HL-60 (cell line): Measurements from ENCODE around the gene PSMG3.

Source experiments
- DNase-seq, 2 experiments: peaks; one replicate each; pipeline ENCODE4 v3.0.0-alpha.2; 2010 to 2020; ENCODE audit warnings: low read depth in 1 of 2, low spot score in 1 of 2
- H3K27ac ChIP-seq: fragments of 250-450 bp; sonication (Bioruptor Pico); replicated peaks from 2 replicates; pipeline ENCODE4 v1.5.1; 2020; ENCODE audit warnings: mild to moderate bottlenecking, moderate library complexity
- H3K27me3 ChIP-seq: fragments of 250-450 bp; sonication (Bioruptor Pico); 2 replicates; pipeline ENCODE4 v1.5.1; 2021; ENCODE audit warnings: mild to moderate bottlenecking, moderate library complexity; ENCODE audit not compliant: insufficient read depth, poor library complexity, severe bottlenecking
- H3K4me3 ChIP-seq: replicated peaks from 2 replicates; pipeline ENCODE4 v1.5.1; 2011; ENCODE audit warnings: mild to moderate bottlenecking, control low read depth, low read length; ENCODE audit not compliant: insufficient read depth
- GABPA ChIP-seq: IDR thresholded peaks from 2 replicates; pipeline ENCODE4 v1.6.1; 2012; ENCODE audit warnings: low read depth
- POLR2AphosphoS5 ChIP-seq: IDR thresholded peaks from 2 replicates; pipeline ENCODE4 v1.6.1; 2012; ENCODE audit warnings: low read depth
- SPI1 ChIP-seq: IDR thresholded peaks from 2 replicates; pipeline ENCODE4 v1.6.1; 2012; ENCODE audit warnings: low read depth, mild to moderate bottlenecking, borderline replicate concordance
- TF ChIP-seq, protein P1 (sequence below): IDR thresholded peaks from 2 replicates; pipeline ENCODE4 v1.6.1; 2012; ENCODE audit warnings: low read depth; ENCODE audit not compliant: insufficient replicate concordance
- TF ChIP-seq, protein P2 (sequence below): IDR thresholded peaks from one replicate; pipeline ENCODE4 v1.5.1; 2011; ENCODE audit warnings: low read length, control low read depth, inconsistent platforms; ENCODE audit not compliant: insufficient read depth

PSMG3 gene

DNA sequence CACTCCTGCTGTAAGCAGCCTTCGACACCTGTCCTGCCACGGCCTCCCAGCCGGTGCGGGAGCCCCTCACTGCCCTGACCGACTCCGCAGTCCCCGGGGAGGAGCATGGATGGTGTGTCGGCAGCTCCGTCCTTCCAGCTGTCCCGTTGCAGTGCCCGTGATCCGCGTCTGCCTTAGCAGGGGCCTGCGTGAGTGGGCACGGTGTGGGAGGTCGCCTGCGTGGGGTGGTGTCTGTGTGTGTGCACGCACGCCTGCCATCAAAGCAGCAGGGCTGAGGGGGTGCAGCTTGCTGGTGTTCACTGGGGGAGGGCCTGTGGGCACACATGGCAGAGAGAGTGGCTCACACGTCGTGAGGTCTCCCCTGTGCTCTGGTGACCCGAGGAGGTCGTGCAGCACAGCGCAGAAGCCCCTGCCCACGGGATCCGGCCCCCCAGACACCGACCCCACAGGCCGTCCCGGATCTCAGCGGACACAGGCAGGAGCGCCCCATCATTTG lies 29.0 kb downstream of the PSMG3 start:
- Histone ChIP-seq H3K27ac (no peak overlapping the region), H3K4me3 (no peak overlapping the region), H3K27me3 (no peaks in the 10 kb centered on the region)
- TF ChIP-seq, protein P1, sequence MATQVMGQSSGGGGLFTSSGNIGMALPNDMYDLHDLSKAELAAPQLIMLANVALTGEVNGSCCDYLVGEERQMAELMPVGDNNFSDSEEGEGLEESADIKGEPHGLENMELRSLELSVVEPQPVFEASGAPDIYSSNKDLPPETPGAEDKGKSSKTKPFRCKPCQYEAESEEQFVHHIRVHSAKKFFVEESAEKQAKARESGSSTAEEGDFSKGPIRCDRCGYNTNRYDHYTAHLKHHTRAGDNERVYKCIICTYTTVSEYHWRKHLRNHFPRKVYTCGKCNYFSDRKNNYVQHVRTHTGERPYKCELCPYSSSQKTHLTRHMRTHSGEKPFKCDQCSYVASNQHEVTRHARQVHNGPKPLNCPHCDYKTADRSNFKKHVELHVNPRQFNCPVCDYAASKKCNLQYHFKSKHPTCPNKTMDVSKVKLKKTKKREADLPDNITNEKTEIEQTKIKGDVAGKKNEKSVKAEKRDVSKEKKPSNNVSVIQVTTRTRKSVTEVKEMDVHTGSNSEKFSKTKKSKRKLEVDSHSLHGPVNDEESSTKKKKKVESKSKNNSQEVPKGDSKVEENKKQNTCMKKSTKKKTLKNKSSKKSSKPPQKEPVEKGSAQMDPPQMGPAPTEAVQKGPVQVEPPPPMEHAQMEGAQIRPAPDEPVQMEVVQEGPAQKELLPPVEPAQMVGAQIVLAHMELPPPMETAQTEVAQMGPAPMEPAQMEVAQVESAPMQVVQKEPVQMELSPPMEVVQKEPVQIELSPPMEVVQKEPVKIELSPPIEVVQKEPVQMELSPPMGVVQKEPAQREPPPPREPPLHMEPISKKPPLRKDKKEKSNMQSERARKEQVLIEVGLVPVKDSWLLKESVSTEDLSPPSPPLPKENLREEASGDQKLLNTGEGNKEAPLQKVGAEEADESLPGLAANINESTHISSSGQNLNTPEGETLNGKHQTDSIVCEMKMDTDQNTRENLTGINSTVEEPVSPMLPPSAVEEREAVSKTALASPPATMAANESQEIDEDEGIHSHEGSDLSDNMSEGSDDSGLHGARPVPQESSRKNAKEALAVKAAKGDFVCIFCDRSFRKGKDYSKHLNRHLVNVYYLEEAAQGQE = no peak
- TF ChIP-seq, protein P2, sequence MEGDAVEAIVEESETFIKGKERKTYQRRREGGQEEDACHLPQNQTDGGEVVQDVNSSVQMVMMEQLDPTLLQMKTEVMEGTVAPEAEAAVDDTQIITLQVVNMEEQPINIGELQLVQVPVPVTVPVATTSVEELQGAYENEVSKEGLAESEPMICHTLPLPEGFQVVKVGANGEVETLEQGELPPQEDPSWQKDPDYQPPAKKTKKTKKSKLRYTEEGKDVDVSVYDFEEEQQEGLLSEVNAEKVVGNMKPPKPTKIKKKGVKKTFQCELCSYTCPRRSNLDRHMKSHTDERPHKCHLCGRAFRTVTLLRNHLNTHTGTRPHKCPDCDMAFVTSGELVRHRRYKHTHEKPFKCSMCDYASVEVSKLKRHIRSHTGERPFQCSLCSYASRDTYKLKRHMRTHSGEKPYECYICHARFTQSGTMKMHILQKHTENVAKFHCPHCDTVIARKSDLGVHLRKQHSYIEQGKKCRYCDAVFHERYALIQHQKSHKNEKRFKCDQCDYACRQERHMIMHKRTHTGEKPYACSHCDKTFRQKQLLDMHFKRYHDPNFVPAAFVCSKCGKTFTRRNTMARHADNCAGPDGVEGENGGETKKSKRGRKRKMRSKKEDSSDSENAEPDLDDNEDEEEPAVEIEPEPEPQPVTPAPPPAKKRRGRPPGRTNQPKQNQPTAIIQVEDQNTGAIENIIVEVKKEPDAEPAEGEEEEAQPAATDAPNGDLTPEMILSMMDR = no peak
- TF ChIP-seq POLR2AphosphoS5 = peak; percentile 19; the same call in 1 of the 2 replicates
- no peak for TF ChIP-seq SPI1
- TF ChIP-seq GABPA = no peak
- no peak for DNase-seq

DNA sequence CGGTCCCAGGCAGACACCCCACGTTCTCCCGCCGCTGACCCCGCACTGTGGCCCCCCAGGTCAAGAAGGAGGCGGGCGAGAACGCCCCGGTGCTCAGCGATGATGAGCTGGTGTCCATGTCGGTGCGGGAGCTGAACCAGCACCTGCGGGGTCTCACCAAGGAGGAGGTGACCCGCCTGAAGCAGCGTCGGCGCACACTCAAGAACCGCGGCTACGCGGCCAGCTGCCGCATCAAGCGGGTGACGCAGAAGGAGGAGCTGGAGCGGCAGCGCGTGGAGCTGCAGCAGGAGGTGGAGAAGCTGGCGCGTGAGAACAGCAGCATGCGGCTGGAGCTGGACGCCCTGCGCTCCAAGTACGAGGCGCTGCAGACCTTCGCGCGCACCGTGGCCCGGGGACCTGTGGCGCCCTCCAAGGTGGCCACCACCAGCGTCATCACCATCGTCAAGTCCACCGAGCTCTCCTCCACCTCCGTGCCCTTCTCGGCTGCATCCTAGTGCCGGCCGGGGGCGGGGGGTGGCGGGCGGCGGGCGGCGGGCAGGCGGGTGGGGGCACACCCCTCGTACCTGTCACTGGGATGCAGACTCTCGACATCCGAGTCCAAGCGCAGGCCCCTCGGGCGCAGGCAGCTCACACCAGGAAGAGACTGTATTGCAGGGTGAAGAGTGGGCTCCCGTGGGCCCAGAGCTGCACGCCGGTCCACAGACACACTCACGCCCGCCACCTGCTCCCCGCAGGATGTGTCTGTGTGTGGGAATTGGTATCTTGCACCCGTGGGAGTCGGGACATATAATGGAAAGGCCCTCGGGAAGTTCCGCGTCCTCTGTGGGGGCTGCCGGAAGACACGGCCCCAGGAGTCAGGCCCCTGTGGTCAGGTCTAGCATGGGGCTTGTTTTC lies 29.7 kb downstream of the PSMG3 start:
- Histone ChIP-seq H3K27me3 (no peaks in the 10 kb centered on the region), H3K4me3 (no peak overlapping the region)
- DNase-seq = no peak

DNA sequence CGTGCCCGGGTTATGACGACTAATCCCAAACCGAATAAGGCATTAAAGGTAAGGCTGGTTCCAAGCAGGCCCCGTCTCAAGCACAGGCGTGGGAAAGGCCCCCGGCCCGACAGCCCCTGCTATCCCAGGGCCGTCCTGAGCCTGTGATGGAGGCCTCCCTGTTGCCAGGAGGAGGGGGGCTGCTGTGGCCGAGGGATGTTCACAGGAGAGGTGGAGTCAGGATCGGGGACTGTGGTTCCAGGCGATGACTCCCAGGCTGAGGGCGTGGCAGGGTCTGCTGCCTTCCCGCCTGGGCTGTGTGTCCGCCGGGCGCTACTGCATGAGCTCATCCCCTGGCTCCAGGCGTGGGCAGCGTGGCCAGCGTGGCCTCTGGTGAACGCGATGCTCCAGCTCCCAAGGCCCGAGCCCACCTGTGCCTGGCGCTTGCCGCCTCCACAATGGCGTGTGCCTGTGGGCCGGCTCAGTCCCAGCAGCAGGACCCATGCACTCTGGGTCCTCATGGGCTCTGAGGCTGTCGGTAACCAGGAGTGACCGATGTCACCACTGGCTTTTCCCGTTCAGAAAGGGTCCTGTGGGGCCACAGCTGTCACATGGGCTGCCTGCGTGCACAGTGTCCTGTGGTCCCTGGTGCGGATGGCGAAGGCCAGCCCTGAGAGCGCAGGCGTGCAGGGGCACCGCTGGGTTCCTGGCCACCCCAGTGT lies 30.5 kb downstream of the PSMG3 start:
- no peaks in the 10 kb centered on the region for H3K27me3 ChIP-seq
- TF ChIP-seq POLR2AphosphoS5 (no peak), SPI1 (no peak), GABPA (no peak)
- TF ChIP-seq, protein P2 = no peak
- TF ChIP-seq, protein P1 = no peak
- no peak overlapping the region for H3K27ac ChIP-seq
- no peak overlapping the region for H3K4me3 ChIP-seq
- no peak for DNase-seq

More for the DNA sequence above, 29.7 kb downstream of the PSMG3 start:
- H3K27ac ChIP-seq = no peak overlapping the region
- TF ChIP-seq SPI1 = no peak
- no peak for TF ChIP-seq POLR2AphosphoS5
- TF ChIP-seq, protein P2 = no peak
- no peak for TF ChIP-seq GABPA
- TF ChIP-seq, protein P1 = no peak
